B cell (primary cell): Measurements from ENCODE around the gene SPATA24. TPM values are rescaled to one million over a fixed set of nuclear protein-coding genes. Genes with fewer than 3 reads are reported as not detected.

Experiments
- ATAC-seq: fragments of 200-7000 bp; cut with Tn5 transposase; one replicate; pipeline ENCODE4 v1.10.0; 2021; ENCODE audit warnings: low read depth, mild to moderate bottlenecking, moderate number of reproducible peaks, moderate library complexity
- CTCF ChIA-PET: fragments of 350-600 bp; sonication (Branson Sonifier 250); formaldehyde crosslinking; loops from one replicate; lab custom pipeline; 2021; ENCODE audit warnings: antibody characterized with exemption, inconsistent platforms; lab: Charles Lee
- POLR2A ChIA-PET: fragments of 350-600 bp; sonication (Branson Sonifier 250); formaldehyde crosslinking; loops from one replicate; lab custom pipeline; 2021; ENCODE audit warnings: antibody characterized with exemption; lab: Charles Lee
- DNase-seq: peaks from one replicate; pipeline ENCODE4 v3.0.0; 2013
- H2AFZ ChIP-seq: 2 replicates; pipeline ENCODE4 v1.6.1; 2012; ENCODE audit warnings: mild to moderate bottlenecking, low read depth, low read length; ENCODE audit not compliant: insufficient read depth, poor library complexity, severe bottlenecking
- H3K27ac ChIP-seq, 2 donors: 1 replicate in 1 of 2; 2 replicates in 1 of 2; pipeline ENCODE4 v1.5.1; 2012 to 2013; ENCODE audit warnings: low read length in 2 of 2, mild to moderate bottlenecking in 2 of 2, moderate library complexity in 1 of 2
- H3K27me3 ChIP-seq, 4 experiments: fragments of 200-600 bp in 1 of 4; sonication (generic) in 1 of 4; replicated peaks in 1 of 4; 1 replicate in 2 of 4; 2 replicates in 2 of 4; pipeline versions ENCODE4 v1.6.1 to v1.7.0; 2013 to 2016; ENCODE audit warnings: low read length in 3 of 4, mild to moderate bottlenecking in 2 of 4, mixed read lengths in 1 of 4, moderate library complexity in 1 of 4; ENCODE audit not compliant: insufficient read depth in 4 of 4, control insufficient read depth in 3 of 4; ENCODE audit errors: control extremely low read depth in 1 of 4
- H3K36me3 ChIP-seq, 2 experiments: replicated peaks in 1 of 2; 1 replicate in 1 of 2; 2 replicates in 1 of 2; pipeline versions ENCODE4 v1.6.1 to v1.7.1; 2013; ENCODE audit warnings: low read length in 1 of 2; ENCODE audit not compliant: insufficient read depth in 2 of 2, control insufficient read depth in 1 of 2; ENCODE audit errors: control extremely low read depth in 1 of 2, extremely low read depth in 1 of 2
- H3K4me1 ChIP-seq, 2 donors: fragments of 200-600 bp in 1 of 2; sonication (generic) in 1 of 2; 1 replicate in 1 of 2; 2 replicates in 1 of 2; pipeline versions ENCODE4 v1.5.1 to v1.6.1; 2013 to 2017; ENCODE audit warnings: low read length in 2 of 2; ENCODE audit not compliant: control insufficient read depth in 2 of 2, insufficient read depth in 2 of 2
- H3K4me2 ChIP-seq: replicated peaks from 2 replicates; pipeline ENCODE3; 2012; ENCODE audit warnings: mild to moderate bottlenecking, low read depth, low read length; ENCODE audit not compliant: poor library complexity, severe bottlenecking
- H3K4me3 ChIP-seq, 5 experiments: fragments of 200-600 bp in 1 of 5; sonication (generic) in 1 of 5; 1 replicate in 3 of 5; 2 replicates in 2 of 5; pipeline versions ENCODE4 v1.5.1 to v1.7.0; 2011 to 2016; ENCODE audit warnings: low read length in 4 of 5, mild to moderate bottlenecking in 4 of 5, low read depth in 2 of 5, control low read depth in 1 of 5, moderate library complexity in 1 of 5; ENCODE audit not compliant: insufficient read depth in 1 of 5; ENCODE audit errors: control extremely low read depth in 1 of 5, extremely low read depth in 1 of 5
- H3K79me2 ChIP-seq: fragments of 200-600 bp; sonication (generic); one replicate; pipeline ENCODE4 v1.6.0; 2016; ENCODE audit warnings: low read length; ENCODE audit not compliant: control insufficient read depth, insufficient read depth
- H3K9ac ChIP-seq: fragments of 200-600 bp; sonication (generic); 2 replicates; pipeline ENCODE4 v1.6.1; 2017; ENCODE audit warnings: mild to moderate bottlenecking, low read length, moderate library complexity
- H3K9me3 ChIP-seq, 3 donors: one replicate each; pipeline versions ENCODE4 v1.6.1 to v1.7.1; 2013; ENCODE audit warnings: low read length in 2 of 3; ENCODE audit not compliant: control insufficient read depth in 2 of 3, insufficient read depth in 1 of 3; ENCODE audit errors: control extremely low read depth in 1 of 3
- H4K20me1 ChIP-seq: 2 replicates; pipeline ENCODE4 v1.6.0; 2012; ENCODE audit warnings: mild to moderate bottlenecking, low read length; ENCODE audit not compliant: insufficient read depth, control insufficient read depth, poor library complexity, severe bottlenecking
- H3K27ac Mint-ChIP-seq: one replicate; pipeline ENCODE4 v1.8.0; 2021; ENCODE audit warnings: mixed read lengths
- H3K27me3 Mint-ChIP-seq: one replicate; pipeline ENCODE4 v1.8.0; 2021; ENCODE audit warnings: mixed read lengths
- H3K4me1 Mint-ChIP-seq: one replicate; pipeline ENCODE4 v1.8.0; 2021; ENCODE audit warnings: mixed read lengths
- H3K4me3 Mint-ChIP-seq: one replicate; pipeline ENCODE4 v1.8.0; 2021; ENCODE audit warnings: mixed read lengths
- H3K9me3 Mint-ChIP-seq: one replicate; pipeline ENCODE4 v1.8.0; 2022; ENCODE audit warnings: mixed read lengths; ENCODE audit not compliant: insufficient read depth
- CTCF ChIP-seq: fragments of 200-600 bp; IDR thresholded peaks from one replicate; pipeline ENCODE4 v1.8.0; 2022; ENCODE audit warnings: antibody characterized with exemption, mild to moderate bottlenecking
- EZH2 ChIP-seq: IDR thresholded peaks from 2 replicates; pipeline ENCODE4 v1.6.1; 2012; ENCODE audit warnings: borderline replicate concordance, low read depth, mild to moderate bottlenecking, moderate library complexity, low read length; ENCODE audit not compliant: insufficient read depth, poor library complexity, severe bottlenecking
- WGBS: methylation state at CpG from one replicate; pipeline ENCODE4 v1.1.5; 2013; ENCODE audit warnings: missing lambda C conversion rate; ENCODE audit not compliant: insufficient coverage; 5-methylcytosine and 5-hydroxymethylcytosine counted together
- intact Hi-C: fragments of 100-400 bp; cut with micrococcal nuclease; formaldehyde crosslinking; loops from one replicate; pipeline ENCODE4 v1.10.0; 2022
- polyA plus RNA-seq: library from polyadenylated mRNA; depleted of rRNA; stranded (reverse); fragments of >200 nt; gene quantifications from 2 replicates; pipeline ENCODE4 v1.2.3, GENCODE V29; 2012
- total RNA-seq, 2 donors: library from RNA; stranded (reverse); fragments of 120-200 nt in 1 of 2; gene quantifications; 1 replicate in 1 of 2; 2 replicates in 1 of 2; pipeline versions ENCODE4 v1.2.3 to v1.2.4, GENCODE V29; 2013 to 2022

Gene SPATA24
- total and polyA plus RNA-seq, 2 donors (not counting 1 experiment from before 2014, with no cell fraction given): 2.0 to 6.4 TPM

- ChIA-PET POLR2A (no interaction called here), CTCF (interaction anchor here (1.7 kb wide), 1 partner anchor 10 kb away, joined by 3 read pairs; no protein-coding TSS in a partner anchor)
- H3K27ac Mint-ChIP-seq: peak overlapping the region; percentile 37
Observed at GRCh38 chr5:139381837-139382761, 21.8 kb downstream of the SPATA24 start.

More at GRCh38 chr5:139381837-139382761, 21.8 kb downstream of the SPATA24 start:
- no peak for TF ChIP-seq CTCF
- TF ChIP-seq EZH2: no peak
- Mint-ChIP-seq H3K9me3 (no peaks in the 10 kb centered on the region), H3K4me3 (no peak overlapping the region), H3K4me1 (peaks cover 50% of the 10 kb centered on the region), H3K27me3 (no peaks in the 10 kb centered on the region)
- H3K79me2 ChIP-seq: peaks cover 34% of the 10 kb centered on the region
- DNase-seq (peak; percentile 20), ATAC-seq (no peak)
- intact Hi-C loops: no loop called here
- WGBS: 77% methylated on average over 24 of the region's 28 CpGs
- H3K9ac ChIP-seq: no peak overlapping the region
- peaks cover 30 to 48% of the 10 kb centered on the region in 2 donors for H3K4me1 ChIP-seq
- H4K20me1 ChIP-seq: no peaks in the 10 kb centered on the region
- no peaks in the 10 kb centered on the region for H3K27me3 ChIP-seq
- no peaks in the 10 kb centered on the region for H3K9me3 ChIP-seq
- peak overlapping the region; percentile 35 for H3K4me2 ChIP-seq
- no peak overlapping the region for H3K27ac ChIP-seq
- H2AFZ ChIP-seq: no peak overlapping the region
- H3K36me3 ChIP-seq: peaks cover 0 to 2% of the 10 kb centered on the region in 2 experiments
- no peak overlapping the region for H3K4me3 ChIP-seq
